LNCAP (cell line): ENCODE data around the gene PHOX2B.

ENCODE experiments used
- CTCF ChIP-seq: fragments of 450-650 bp; IDR thresholded peaks from 2 replicates; pipeline ENCODE4 v1.5.1; 2017; ENCODE audit warnings: mild to moderate bottlenecking

The PHOX2B gene

DNA sequence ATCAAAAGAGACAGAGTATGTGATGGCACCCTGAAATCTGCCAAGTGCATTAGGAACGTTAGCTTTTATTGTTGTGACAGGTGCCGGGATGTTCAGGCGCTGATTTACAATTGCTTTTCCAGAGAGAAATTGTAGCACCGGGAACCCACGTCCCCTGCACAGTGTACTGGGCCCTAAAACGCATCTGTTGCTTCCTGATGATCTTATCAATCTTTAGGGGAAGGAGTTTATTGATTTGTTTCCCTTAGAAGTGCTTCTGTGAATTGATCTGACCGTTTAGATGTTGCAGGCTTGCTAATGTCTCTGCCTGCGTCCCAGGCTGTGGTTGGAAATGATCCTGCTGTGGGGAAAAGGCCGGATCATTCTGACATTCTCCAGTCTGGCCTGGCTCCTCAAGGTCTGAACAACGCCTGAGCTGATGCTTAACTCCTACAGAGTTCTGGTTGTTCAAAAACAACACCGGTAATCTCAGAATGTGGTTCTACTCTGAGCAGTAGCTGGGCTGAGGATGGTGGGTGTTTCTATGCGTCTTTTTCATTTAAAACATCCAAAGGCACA, 16.9 kb downstream of the PHOX2B start:
- no peak for TF ChIP-seq CTCF

GRCh38 chr4:41728573-41728913, 20.0 kb downstream of the PHOX2B start:
- no peak for TF ChIP-seq CTCF

- TF ChIP-seq CTCF: no peak
Observed at GRCh38 chr4:41727861-41728572, 20.5 kb downstream of the PHOX2B start.

GRCh38 chr4:41725254-41725653, 23.3 kb downstream of the PHOX2B start:
- peak; percentile 36; the same call in 1 of the 2 replicates for TF ChIP-seq CTCF

GRCh38 chr4:41723286-41723685, 25.2 kb downstream of the PHOX2B start:
- TF ChIP-seq CTCF: no peak

DNA sequence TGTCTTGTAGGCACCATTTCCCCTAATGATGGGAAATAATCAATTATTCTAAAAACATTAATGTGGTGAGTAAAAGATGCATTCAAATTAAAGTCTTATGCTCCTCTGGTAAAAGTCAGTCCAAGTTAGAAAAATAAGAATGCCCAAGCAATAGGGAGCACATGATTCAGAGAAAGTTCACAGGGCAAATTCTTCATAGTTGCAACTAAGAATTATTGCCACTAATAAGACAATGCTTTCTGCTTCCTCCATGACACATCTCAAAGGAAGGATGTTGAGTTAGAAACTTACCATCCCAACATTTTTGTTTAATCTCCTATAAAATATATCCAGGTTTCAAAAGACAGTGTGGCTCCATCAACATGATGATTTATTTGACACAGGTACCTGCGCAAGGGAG, 26.3 kb downstream of the PHOX2B start:
- TF ChIP-seq CTCF: no peak

DNA sequence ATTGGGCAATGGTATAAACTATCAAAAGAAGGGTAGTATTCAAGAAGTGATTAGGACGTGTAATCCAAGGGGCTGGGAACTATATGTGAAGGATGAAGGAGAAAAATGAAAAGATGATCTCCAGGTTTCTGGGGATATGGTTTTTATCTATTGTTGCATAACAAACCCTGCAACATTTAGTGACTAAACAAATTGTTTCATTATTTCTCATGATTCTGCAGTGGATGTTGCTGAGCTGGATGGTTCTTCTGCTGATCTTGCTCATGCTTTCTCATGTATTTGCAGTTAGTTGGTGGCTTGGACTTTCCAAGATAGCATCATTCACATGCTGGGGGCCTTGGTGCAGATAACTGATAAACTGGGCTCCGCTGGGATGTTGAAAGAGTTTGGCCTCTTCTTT, 29.1 kb downstream of the PHOX2B start:
- no peak for TF ChIP-seq CTCF

GRCh38 chr4:41718907-41719306, 29.6 kb downstream of the PHOX2B start:
- no peak for TF ChIP-seq CTCF
